NOMO-1 treated with dmso at 0.1 percent for 144 hours (cell line): ENCODE results near the gene FMN1.

Experiments used
- DNase-seq: peaks from one replicate; lab custom pipeline; 2025; ENCODE audit not compliant: unreplicated experiment; lab: John Stamatoyannopoulos, UW

Gene FMN1

DNA sequence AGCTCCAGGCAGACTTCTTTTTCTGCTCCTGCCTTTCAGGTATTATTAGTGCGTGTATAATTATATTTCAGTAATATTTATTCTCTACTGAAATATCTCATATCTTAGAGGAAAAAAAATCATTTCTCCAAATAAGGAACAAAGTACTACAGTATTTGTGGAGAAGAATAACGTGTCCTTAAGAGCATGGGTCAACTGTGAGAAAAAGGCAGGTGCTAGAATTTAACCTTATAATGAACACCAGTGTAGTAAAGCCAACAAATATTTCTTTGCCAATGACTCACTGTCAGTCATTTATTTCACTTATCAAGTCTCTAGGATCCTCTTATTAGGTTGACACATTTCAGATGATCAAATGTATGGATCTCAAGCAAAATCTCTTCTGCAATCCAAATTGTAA, 293.3 kb downstream of the FMN1 start:
- no peak for DNase-seq

DNA sequence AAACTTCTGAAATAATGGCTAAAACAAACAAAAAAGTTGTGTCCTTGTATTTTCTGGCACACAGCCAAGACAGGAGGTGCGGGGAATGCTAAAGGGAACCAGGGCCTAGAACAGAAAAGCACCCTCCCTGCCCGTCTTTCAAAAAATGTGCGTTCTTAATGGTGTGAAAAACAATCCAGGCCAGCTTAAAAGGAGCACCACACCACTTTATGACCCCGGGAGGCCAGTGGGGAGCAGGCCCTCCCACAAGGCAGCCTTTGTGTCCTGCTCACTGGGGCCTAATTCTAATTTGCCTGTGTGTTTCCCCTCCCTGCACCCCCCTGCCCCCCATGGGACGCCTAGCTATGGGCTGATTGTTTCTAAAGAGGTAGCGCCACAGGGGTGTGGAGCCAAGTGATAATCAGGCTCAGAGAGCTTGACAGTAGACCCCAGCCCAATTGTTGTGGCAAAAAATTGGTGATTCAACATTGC, 295.4 kb downstream of the FMN1 start:
- DNase-seq = no peak

DNA sequence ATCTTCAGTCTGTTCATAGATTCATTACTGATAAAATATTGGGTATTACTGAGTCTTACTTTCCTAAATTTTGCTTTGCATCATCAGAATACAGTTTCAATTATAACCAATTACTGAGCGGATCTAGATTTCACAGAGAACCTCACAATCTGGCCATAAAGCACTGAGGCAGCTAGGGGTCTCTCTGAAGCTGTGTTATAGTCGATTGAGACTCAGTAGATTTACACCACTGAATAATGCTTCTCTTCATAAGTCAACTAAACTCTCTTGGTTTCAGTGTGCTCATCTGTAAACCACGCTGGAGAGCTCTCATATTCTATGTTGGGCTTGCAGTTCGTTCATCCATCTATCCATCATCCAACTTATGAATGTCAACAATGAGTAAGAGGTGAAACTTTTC, 296.1 kb downstream of the FMN1 start:
- DNase-seq = no peak

DNA sequence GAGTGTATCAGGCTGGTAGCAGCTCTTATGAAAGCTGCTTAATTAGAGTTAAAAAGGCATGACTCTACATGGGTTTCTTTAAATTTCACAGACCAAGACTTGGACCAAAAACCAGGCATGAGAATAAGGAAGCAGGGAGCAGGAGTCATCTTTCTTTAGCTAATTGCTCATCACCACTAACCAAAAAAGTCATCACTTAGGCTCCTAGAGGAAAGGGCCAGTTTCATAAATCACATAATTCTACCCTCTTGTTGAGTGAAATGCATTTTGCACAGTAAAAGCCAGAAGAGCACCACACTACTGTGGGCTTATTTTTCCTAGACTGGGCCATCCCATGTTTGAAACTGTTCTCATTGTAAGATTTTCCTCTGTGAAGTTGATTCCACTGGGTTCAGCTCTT, 301.1 kb downstream of the FMN1 start:
- DNase-seq = no peak

DNA sequence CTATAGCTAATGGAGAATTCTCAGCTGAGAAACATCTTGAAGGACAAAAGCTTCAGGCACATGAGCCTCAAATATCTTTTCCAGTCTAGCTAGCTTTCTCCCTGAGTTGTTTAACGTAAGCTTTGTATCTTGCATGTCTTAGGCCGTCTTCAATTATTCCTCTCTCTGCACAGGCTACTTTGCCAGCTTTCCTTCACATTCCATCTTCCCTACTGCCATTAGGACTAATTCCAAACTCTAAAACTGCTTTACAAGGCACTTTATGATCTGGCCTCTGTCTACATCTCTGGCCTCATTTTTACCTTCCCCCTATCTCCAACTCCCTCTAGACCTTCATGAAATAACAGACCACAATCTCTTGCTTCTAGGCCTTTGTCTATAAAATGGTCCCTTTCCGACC, 305.3 kb downstream of the FMN1 start:
- DNase-seq = no peak

DNA sequence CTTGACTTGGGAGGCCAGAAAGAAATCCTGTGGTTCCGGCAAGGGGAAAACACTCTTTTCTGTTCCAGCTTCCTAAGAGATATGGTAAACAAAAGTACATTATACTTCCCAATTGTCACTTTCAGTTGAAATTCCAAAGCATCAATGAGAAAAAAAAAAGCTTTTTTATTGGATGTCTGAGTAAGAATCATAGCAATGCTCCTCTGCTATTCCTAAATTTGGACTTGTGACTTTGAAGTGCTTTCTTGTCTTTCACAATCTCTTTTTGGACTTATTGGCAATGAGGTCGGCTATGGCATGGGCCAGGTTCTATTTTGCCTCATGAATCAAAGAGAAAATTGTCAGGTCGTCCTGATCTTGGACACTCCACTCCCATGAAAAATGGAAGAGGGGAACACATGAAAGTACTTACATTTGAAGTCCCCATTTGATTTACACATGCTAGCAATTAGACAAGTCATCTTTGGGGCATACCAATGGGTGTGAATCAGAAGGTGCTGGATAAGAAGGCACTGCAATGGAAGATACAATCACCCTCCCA, 306.2 kb downstream of the FMN1 start:
- no peak for DNase-seq

DNA sequence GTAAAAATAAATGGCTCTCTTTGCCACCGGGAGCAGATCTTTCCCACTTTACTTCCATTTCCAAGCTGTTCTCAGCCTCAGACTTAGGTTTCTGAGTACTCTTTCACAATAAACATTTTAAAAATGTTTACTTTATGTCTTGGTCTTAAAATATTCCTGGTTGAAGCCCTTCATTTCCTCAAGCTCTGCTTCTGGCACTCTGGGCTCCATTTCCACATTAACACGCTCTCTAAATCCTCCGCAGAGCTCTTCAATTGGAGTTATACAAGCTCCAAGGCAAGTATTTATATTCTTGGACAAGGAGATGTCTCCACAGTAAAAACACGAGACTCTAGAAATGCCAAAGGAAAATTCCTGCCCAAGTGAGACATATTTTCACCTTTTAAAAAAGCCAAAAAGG, 307.4 kb downstream of the FMN1 start:
- no peak for DNase-seq

DNA sequence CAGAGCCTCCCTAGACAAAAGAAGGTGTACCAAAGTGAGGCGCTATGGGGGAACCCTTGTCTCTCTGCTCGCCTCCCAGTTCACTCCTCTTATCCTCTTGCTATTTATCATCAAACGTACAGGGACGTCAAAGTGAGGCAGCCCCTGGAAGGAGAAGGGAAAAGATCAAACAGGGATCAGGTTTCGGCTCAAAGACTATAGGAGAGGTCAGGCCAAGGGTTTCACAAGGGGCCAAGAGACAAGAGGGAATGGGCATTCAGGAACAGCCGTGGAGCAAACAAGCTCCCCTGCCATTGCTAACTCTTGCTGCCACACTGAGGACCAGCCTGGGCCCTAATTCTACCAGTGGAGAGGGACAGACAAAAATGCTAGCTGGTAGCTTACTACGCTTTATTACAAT, 308.1 kb downstream of the FMN1 start:
- DNase-seq = no peak

DNA sequence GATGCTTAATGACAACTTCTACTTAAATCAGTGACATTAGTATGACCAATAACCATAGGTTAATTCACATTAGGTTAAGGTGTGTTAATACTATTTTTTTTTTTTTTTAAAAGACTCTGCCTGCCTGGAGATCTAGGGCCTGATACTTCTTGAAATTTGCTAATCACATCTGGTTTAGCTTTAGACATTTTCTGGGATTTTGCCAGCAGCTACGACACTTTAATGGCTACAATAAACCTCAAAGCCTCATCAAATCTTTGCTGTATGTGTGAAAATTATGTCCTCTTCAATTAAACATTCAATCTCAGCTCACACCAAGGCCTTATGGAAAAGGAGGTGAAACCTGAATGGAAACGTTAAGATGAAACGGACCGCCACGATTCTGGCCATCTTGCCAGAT, 308.8 kb downstream of the FMN1 start:
- DNase-seq = no peak

DNA sequence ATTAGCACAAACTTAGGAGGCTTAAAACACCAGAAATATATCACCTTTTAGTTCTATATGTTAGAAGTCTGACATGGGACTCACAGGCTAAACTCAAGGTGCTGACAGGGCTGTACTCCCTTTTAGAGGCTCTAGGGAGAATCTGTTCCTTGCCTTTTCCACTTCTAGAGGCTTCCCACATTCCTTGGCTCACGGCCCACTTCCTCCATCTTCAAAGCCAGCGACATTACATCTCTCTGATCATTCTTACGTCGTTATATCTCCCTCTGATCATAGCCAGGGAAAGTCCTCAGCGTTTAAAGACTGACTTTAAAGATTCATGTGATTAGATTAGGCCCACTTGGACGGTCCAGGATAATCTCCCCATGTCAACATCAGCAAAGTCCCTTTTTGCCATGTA, 310.4 kb downstream of the FMN1 start:
- no peak for DNase-seq

DNA sequence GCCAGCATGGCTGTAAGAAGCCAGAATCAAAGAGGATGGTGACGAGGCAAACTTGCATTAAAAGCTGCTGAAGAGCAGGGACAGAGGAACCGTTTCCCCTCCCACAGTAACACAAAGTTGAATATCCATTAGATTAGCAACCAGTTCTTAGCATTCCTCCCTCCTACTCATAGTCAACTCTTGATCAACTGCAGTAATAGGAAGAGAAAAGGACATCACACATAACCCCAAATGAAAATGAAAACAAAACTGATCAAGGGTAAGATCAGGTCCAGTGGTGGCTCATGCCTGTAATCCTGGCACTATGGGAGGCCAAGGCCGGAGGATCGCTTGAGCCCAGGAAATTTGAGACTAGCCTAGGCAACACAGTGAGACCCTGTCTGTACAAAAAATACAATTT, 311.6 kb downstream of the FMN1 start:
- DNase-seq = no peak

DNA sequence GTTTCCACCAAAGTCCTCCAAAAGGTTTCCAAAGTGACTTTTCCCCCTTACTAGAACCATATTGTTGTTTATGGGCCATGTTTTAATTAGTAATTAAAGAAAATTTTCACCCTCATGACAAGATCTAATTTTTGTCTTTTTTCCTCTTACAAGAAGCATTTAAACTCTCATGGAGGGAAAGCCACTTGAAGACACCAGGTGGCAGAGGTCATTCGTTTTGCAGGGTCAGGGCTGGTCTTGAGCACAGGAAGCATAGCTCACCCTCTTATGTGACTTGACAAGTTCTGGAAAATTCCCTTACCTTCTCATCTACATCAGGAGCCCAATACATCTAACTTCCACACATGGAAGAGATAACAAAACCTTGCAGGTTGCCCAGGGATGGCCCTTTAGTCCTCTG, 313.0 kb downstream of the FMN1 start:
- no peak for DNase-seq

DNA sequence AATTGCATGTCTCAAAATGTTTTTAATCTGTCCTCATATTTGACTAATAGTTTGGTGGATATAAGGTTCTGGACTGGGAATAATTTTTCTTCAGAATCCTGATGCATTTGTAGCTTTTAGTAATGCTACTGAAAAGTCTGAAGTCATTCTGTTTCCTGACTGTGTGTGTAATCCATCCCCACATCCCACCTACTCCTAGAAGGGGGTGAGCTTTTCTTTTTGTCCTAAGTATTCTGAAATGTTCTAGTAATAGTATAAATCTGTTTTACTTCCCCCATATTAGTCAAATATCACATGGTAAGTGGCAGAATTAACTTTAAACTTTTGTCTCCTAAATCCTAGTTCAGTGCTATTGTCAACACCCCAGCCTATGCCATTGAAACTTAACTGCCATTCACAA, 313.9 kb downstream of the FMN1 start:
- DNase-seq = no peak

DNA sequence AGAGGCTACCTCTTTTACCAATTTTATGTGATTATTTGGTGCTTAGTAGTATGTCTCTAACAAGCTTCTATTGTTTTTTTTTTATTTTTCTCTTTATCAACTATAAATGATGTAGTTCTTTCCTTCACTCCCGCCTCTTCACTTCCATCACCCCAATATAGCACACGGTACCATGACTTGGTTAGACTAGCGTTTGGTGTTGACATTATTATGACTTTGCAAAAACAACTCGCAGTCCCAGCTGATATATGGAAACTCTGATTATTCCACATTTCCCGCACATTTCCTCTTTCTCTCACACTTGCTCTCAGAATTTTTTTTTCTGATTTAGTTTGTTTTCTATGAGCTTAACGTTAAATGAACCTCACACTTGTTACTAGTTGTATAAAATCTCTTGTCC, 314.5 kb downstream of the FMN1 start:
- DNase-seq = no peak

DNA sequence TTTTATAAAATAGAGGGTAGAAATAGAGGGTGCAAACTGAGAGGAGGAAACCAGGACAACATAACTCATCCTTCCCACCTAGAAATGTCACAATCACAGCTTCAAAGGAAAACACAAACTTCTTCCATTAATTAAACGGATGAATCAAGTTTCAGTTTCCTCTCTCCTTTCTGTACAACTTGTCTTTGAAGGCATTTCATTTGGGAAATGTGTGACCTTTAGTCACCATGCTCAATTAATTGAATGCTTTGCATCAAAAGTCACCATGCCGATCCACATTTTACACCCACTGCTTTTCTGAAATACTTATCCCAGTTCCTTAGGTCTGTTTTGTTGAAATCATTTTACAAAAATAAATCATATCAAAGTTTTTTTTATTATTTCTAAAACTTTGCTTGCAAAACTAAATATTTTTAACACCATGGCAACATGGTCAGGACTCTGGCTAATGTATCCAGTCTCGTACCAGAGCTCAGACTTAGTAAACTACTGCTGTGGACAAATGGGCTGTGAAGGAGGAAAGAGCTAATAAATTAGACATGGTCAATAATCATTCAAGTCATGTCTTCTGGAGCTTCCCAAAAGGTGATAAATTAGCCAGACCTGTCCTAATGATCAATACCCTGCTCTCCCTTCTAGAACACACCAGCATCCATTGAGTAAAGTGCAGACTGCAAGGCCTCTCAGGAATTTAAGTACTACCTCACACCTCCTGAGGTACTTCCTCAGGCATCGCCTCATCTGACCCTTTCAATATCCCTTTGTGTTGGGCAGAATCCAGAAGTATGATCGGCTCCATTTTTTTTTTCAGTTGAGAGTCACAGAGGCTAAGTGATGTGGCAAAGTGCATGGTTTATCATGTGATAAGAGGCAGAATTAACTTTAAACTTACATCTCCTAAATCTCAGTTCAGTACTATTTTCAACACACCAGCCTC, 315.4 kb downstream of the FMN1 start:
- no peak for DNase-seq

DNA sequence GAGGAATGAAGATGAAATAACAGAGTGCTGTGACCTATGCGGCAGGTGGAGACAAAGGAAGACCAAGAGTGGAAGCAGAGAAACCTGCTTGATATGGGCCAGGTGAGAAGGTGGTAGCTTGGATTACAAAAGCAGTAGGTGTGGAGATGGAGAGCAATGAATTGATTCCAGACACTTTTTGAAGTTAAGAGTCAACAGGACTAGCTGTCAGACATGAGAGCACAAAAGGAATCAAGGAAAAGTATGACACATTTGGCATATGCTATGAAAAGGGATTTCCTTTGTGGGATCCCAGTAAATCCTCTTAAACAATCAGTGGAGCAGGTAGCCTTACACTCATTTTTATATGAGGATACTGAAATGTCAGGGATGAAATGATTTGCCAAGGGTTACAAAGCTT, 316.2 kb downstream of the FMN1 start:
- no peak for DNase-seq

DNA sequence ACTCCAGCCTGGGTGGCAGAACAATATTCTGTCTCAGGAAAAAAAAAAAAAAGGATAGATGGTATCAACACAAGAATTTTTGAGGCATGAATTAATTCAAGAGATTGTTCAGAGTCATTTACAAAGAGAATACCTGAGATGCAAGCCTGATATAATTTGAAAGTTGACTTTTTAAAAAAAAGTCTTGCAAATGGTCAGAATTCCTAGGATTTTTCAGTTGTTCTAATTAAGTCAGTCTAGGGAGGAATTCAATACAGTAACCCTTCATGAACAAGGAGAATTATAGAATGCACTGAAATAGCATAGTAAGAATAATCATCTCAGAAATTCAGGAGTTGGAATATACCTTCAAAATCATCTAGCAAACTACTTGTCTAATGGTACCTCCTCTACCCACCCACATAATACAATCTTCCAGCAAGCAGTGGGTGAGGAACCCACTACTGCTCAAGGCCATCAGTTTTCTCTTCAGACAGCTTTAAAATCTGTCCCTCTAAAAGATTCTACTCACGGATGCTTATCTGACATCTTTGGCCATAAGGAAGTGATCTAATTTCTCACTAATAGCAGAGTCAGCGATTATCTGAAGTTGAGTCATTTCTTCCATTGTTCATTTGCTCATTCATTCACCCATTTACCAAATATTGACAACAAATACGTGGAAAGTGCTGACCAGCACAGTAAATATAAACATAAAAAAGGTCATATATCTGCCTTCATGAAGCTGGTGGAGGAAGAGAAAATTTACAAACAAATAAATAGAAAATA, 317.1 kb downstream of the FMN1 start:
- no peak for DNase-seq

DNA sequence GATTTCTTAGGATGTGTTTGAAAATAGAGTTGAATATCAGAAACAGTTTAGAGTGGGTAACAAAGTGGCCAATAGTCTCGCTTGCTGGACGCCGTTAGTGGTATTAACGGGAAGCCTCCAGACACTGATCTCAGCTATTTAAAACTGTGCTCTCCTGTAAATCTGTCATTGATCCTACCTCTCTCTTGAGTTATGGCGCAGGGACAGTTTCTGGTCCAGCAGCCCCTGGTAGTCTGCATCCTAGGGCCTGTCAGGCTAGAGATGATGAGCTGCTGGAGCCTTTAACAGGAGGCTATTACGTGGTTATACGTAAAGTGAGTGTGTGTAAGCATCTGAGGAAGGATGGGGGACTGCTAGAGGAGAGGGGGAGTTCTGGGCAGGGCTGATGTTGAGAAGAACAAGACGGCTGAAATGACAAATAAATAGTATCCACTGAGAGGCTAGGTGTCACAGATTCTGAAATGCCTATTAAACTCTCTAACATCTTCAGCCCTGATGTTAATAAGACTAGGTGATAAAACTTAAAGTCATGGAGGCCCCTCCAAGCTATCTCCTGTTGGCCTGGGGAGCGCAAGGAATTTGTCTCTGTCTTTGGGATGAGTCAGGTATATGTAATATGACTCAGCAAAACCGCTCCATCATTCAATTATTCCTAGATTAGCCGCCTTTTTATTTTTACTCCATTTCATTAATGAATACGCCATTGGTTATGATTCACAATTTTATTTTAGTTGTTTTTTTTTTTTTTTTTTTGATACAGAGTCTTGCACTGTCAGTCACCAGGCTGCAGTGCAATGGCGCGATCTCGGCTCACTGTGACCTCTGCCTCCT, 321.0 kb downstream of the FMN1 start:
- DNase-seq = no peak

DNA sequence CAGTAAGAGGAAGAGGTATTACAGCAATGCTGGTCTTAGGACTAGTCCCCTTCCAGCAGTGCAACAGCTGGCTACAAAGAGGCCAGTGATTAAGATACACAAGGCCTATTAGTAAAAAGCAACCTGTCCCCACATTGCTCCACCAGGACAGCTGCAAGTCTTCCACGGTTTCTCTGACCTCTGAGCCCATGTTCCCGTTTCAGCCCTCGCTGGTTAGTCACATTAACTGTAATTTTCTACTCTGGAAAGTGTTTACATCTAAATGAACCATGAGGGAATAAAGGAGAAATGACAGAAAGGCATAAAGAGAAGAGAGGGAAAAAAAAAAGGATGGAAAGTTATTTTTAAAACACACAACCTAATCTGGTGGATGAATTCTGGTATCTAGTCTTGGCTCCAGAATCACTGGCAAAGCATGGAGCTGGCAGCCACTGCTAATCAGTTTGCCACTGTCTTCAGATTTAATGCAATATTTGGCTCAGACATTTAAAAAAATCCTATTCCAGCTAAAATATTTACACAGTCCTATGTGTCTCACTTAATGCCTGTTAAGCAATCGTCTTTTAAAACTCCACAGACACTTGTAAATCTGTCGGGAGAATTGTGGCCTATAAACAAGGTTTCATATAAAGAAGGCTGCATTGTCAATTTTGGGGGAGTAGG, 321.8 kb downstream of the FMN1 start:
- no peak for DNase-seq

DNA sequence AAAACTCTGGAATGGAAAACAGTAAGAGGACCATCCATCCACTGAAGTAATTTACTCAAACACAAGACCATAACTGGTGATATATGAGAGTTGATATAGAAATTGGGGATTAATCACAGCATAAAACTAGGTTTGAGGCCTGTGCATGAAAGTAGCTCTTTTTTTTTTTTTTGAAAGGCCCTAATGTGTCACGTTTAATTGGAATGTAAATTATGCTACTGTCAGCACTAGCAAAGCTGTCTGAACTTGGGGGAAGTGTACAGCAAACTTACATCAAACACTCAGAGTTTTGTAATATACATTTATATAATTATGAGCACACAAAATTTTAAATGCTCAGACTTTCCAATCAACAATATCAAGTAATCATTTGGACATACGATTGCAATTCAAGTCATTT, 322.6 kb downstream of the FMN1 start:
- no peak for DNase-seq
